Measurements from ENCODE around the gene ZNF160.

Gene ZNF160

DNA sequence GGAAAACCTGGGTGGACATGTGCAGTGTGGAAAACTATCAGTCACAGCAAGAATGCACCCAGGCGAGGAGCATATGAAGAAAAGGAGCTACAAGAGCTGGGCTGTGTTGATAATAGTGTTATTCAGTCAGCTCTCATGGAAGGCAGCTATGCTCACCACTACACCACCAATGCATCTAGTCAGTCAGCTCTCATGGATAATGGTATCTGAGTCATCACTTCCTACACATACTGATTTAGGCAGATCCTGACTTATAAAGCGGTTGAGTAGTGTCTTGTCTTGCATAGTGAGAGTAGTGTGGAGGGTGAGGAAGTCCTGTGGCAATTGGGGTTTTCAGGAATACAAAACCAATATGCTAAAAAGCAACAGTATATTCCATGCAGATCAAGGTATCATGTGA lies 9.1 kb upstream of the ZNF160 start:
- Histone ChIP-seq H3K4me2 (ENCODE audit: low read depth, low read length) (no peak overlapping the region), H3F3A (ENCODE audit: insufficient read depth, low read length) (no peaks in the 10 kb centered on the region), H3K9me3 (replicated peaks; ENCODE audit: insufficient read depth, low read length) (no peaks in the 10 kb centered on the region), H4K20me1 (ENCODE audit: insufficient read depth, low read length) (no peaks in the 10 kb centered on the region), H3K79me2 (ENCODE audit: low read length) (no peaks in the 10 kb centered on the region), H3K9me2 (replicated peaks; ENCODE audit: insufficient read depth, low read length) (no peaks in the 10 kb centered on the region), H3K27me3 (replicated peaks; ENCODE audit: insufficient read depth, low read length) (no peaks in the 10 kb centered on the region), H3K9ac (ENCODE audit: low read length) (no peak overlapping the region), H3K36me3 (replicated peaks; ENCODE audit: insufficient read depth, low read length) (no peaks in the 10 kb centered on the region), H3K4me1 (ENCODE audit: low read length) (no peaks in the 10 kb centered on the region), H2AFZ (ENCODE audit: low read length) (no peak overlapping the region), H3K27ac (ENCODE audit: low read length) (no peak overlapping the region), H3K4me3 (ENCODE audit: low read length) (no peak overlapping the region)
- TF ChIP-seq EZH2phosphoT487 (IDR thresholded peaks at IDR 0.05; ENCODE audit: low read length): no peak
- no peak for TF ChIP-seq EZH2 (optimal IDR thresholded peaks at IDR 0.05; ENCODE audit: low read depth, low read length)
- DNase-seq: no peak

DNA sequence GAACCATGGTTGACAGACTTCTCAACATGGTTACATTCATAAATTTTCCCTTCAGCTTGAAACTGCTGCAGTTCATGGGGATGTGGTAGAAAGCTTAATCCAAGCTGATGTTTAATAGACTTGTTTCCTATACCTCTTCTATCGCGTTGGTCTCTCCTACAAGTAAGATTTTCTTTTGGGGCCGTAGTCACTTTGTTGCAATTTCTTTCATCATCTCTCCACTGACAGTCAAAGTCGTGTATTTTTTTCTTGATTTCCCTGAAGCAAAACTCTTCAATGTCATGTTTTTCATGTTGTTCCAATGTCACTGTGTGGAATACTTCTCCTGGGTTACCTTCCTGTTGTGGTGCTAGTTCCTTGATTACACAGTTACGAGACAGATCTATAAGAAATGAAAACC lies 6.3 kb upstream of the ZNF160 start:
- TF ChIP-seq, protein P1, sequence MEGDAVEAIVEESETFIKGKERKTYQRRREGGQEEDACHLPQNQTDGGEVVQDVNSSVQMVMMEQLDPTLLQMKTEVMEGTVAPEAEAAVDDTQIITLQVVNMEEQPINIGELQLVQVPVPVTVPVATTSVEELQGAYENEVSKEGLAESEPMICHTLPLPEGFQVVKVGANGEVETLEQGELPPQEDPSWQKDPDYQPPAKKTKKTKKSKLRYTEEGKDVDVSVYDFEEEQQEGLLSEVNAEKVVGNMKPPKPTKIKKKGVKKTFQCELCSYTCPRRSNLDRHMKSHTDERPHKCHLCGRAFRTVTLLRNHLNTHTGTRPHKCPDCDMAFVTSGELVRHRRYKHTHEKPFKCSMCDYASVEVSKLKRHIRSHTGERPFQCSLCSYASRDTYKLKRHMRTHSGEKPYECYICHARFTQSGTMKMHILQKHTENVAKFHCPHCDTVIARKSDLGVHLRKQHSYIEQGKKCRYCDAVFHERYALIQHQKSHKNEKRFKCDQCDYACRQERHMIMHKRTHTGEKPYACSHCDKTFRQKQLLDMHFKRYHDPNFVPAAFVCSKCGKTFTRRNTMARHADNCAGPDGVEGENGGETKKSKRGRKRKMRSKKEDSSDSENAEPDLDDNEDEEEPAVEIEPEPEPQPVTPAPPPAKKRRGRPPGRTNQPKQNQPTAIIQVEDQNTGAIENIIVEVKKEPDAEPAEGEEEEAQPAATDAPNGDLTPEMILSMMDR (IDR thresholded peaks at IDR 0.05; ENCODE audit: low read length): no peak
- no peak for TF ChIP-seq EZH2 (optimal IDR thresholded peaks at IDR 0.05; ENCODE audit: low read depth, low read length)
- TF ChIP-seq EZH2phosphoT487 (IDR thresholded peaks at IDR 0.05; ENCODE audit: low read length): no peak

DNA sequence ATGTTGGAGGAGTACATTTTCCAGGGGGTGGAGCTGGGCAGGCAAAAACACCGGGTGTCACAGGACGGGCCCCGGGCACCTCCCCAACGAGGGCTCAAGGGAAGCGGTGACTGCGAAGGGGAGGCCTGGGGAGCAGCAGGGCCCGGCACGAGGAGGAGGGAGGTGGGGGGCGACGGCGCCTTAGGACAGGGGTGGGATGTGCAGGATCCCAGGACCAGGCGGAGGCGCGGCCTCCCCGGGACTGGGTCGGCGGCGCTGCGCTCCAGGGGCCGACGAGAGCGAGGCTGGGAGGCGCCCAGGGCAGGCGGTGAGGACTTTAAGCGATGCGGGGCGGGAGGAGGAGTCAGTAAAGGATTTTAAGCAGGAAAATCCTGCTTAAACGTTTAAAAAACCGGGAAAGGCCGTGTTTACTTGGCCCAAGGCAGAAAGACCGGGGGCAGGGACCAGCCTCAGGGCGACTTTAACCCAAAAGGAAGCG lies 427 bp downstream of the ZNF160 start:
- Histone ChIP-seq H3K9ac (ENCODE audit: low read length) (no peak overlapping the region), H3K4me1 (ENCODE audit: low read length) (no peaks in the 10 kb centered on the region), H3K4me2 (ENCODE audit: low read depth, low read length) (no peak overlapping the region), H3K4me3 (ENCODE audit: low read length) (no peak overlapping the region), H3K9me2 (replicated peaks; ENCODE audit: insufficient read depth, low read length) (no peaks in the 10 kb centered on the region), H3F3A (ENCODE audit: insufficient read depth, low read length) (no peaks in the 10 kb centered on the region), H3K27ac (ENCODE audit: low read length) (no peak overlapping the region), H4K20me1 (ENCODE audit: insufficient read depth, low read length) (no peaks in the 10 kb centered on the region), H3K9me3 (replicated peaks; ENCODE audit: insufficient read depth, low read length) (no peaks in the 10 kb centered on the region), H2AFZ (ENCODE audit: low read length) (no peak overlapping the region), H3K36me3 (replicated peaks; ENCODE audit: insufficient read depth, low read length) (no peaks in the 10 kb centered on the region), H3K27me3 (replicated peaks; ENCODE audit: insufficient read depth, low read length) (no peaks in the 10 kb centered on the region), H3K79me2 (ENCODE audit: low read length) (no peaks in the 10 kb centered on the region)
- TF ChIP-seq EZH2phosphoT487 (IDR thresholded peaks at IDR 0.05; ENCODE audit: low read length) (no peak), EZH2 (optimal IDR thresholded peaks at IDR 0.05; ENCODE audit: low read depth, low read length) (no peak)
- TF ChIP-seq, protein P1 (IDR thresholded peaks at IDR 0.05; ENCODE audit: low read length): no peak
- DNase-seq: no peak

More for the DNA sequence above, 6.3 kb upstream of the ZNF160 start:
- H3K27ac ChIP-seq (ENCODE audit: low read length): no peak overlapping the region
- no peak overlapping the region for H3K4me3 ChIP-seq (ENCODE audit: low read length)
- no peaks in the 10 kb centered on the region for H3K4me1 ChIP-seq (ENCODE audit: low read length)
- H3K9me2 ChIP-seq (replicated peaks; ENCODE audit: insufficient read depth, low read length): no peaks in the 10 kb centered on the region
- H3K9ac ChIP-seq (ENCODE audit: low read length): no peak overlapping the region
- H2AFZ ChIP-seq (ENCODE audit: low read length): no peak overlapping the region
- H3K36me3 ChIP-seq (replicated peaks; ENCODE audit: insufficient read depth, low read length): no peaks in the 10 kb centered on the region
- DNase-seq: no peak
- H3K4me2 ChIP-seq (ENCODE audit: low read depth, low read length): no peak overlapping the region
- H3F3A ChIP-seq (ENCODE audit: insufficient read depth, low read length): no peaks in the 10 kb centered on the region
- no peaks in the 10 kb centered on the region for H3K27me3 ChIP-seq (replicated peaks; ENCODE audit: insufficient read depth, low read length)
- H3K79me2 ChIP-seq (ENCODE audit: low read length): no peaks in the 10 kb centered on the region
- no peaks in the 10 kb centered on the region for H4K20me1 ChIP-seq (ENCODE audit: insufficient read depth, low read length)
- H3K9me3 ChIP-seq (replicated peaks; ENCODE audit: insufficient read depth, low read length): no peaks in the 10 kb centered on the region

DNA sequence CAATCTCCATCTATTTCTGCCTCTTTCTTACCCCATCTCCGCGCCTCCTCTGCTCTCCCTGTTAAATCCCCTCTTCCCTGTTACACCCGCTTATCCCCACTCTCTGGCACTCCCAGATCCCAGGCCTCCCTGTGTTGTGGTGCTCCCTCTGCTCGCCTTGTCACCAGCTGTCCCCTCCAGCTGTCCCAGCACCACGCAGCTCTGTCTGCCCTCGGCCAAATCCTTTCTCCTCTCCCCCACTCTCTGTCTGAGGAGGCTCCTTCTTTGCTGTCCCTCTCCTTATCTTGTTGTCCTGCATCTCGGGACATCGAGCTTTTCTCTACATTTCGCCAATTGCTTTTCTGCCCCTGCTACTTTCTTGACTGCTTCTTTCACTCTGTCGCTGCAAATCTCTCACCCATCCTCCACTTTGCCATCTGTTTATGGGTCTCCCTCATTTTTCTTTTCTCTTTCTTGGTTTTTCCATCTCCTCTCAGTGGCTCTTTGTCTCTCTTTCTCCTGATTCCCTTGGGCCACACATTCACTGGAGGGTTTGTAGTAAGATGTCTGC lies 941 bp downstream of the ZNF160 start:
- H4K20me1 ChIP-seq (ENCODE audit: insufficient read depth, low read length): no peaks in the 10 kb centered on the region
- DNase-seq: no peak
- H3K27me3 ChIP-seq (replicated peaks; ENCODE audit: insufficient read depth, low read length): no peaks in the 10 kb centered on the region
- no peaks in the 10 kb centered on the region for H3F3A ChIP-seq (ENCODE audit: insufficient read depth, low read length)
- H3K9ac ChIP-seq (ENCODE audit: low read length): no peak overlapping the region
- H3K4me3 ChIP-seq (ENCODE audit: low read length): no peak overlapping the region
- H3K27ac ChIP-seq (ENCODE audit: low read length): no peak overlapping the region
- no peaks in the 10 kb centered on the region for H3K9me2 ChIP-seq (replicated peaks; ENCODE audit: insufficient read depth, low read length)
- H3K4me1 ChIP-seq (ENCODE audit: low read length): no peaks in the 10 kb centered on the region
- no peaks in the 10 kb centered on the region for H3K9me3 ChIP-seq (replicated peaks; ENCODE audit: insufficient read depth, low read length)
- H3K79me2 ChIP-seq (ENCODE audit: low read length): no peaks in the 10 kb centered on the region
- no peak overlapping the region for H2AFZ ChIP-seq (ENCODE audit: low read length)
- no peak for TF ChIP-seq EZH2phosphoT487 (IDR thresholded peaks at IDR 0.05; ENCODE audit: low read length)
- no peak for TF ChIP-seq EZH2 (optimal IDR thresholded peaks at IDR 0.05; ENCODE audit: low read depth, low read length)
- TF ChIP-seq, protein P1 (IDR thresholded peaks at IDR 0.05; ENCODE audit: low read length): no peak
- H3K4me2 ChIP-seq (ENCODE audit: low read depth, low read length): no peak overlapping the region
- no peaks in the 10 kb centered on the region for H3K36me3 ChIP-seq (replicated peaks; ENCODE audit: insufficient read depth, low read length)
